Esophagus muscularis mucosa (tissue), 3 donors: ENCODE measurements around the gene COL4A6.

Source experiments
- POLR2A ChIP-seq: fragments of 450-650 bp; IDR thresholded peaks from one replicate; pipeline ENCODE4 v1.6.1; 2017; ENCODE audit warnings: antibody characterized with exemption, moderate library complexity, mild to moderate bottlenecking, low read depth
- POLR2AphosphoS5 ChIP-seq, 2 donors: sonication (generic); formaldehyde crosslinking; IDR thresholded peaks; one replicate each; pipeline ENCODE4 v1.6.1; 2017; ENCODE audit warnings: antibody characterized with exemption in 2 of 2
- TF ChIP-seq, protein P1 (sequence below), 3 experiments: fragments of 200-600 bp in 2 of 3; fragments of 450-650 bp in 1 of 3; sonication (generic) in 2 of 3; IDR thresholded peaks; one replicate each; pipeline ENCODE4 v1.5.1; 2017 to 2019; ENCODE audit warnings: antibody characterized with exemption in 3 of 3, mild to moderate bottlenecking in 2 of 3, moderate library complexity in 1 of 3

DNA sequence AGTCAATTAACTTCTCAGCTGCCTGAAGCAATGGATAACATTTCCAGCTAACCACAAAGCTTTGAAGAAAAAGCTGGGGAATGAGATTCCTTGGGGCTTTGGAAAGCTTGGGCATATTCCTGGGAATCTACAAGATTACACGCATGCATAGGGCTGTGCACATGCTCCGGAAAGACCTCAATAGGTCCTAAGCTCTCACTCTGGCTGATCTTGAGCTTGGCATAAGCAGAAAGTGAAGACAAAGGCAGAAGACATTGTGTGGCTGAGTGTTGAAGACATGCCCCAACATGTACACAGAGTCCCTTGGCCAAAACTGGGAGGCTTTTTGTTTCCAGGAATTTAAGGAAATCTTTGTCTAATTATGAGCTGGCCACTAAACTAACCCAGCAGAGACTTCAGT lies 315.5 kb downstream of the COL4A6 start:
- TF ChIP-seq POLR2A (no peak), POLR2AphosphoS5 (IDR thresholded peaks at IDR 0.05) (no peak)
- TF ChIP-seq, protein P1, sequence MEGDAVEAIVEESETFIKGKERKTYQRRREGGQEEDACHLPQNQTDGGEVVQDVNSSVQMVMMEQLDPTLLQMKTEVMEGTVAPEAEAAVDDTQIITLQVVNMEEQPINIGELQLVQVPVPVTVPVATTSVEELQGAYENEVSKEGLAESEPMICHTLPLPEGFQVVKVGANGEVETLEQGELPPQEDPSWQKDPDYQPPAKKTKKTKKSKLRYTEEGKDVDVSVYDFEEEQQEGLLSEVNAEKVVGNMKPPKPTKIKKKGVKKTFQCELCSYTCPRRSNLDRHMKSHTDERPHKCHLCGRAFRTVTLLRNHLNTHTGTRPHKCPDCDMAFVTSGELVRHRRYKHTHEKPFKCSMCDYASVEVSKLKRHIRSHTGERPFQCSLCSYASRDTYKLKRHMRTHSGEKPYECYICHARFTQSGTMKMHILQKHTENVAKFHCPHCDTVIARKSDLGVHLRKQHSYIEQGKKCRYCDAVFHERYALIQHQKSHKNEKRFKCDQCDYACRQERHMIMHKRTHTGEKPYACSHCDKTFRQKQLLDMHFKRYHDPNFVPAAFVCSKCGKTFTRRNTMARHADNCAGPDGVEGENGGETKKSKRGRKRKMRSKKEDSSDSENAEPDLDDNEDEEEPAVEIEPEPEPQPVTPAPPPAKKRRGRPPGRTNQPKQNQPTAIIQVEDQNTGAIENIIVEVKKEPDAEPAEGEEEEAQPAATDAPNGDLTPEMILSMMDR (IDR thresholded peaks at IDR 0.05) = no peak
